ENCODE data around the gene SHC2.

GRCh38 chr19:371501-372168, 89.2 kb downstream of the SHC2 start:
- no peak for TF ChIP-seq POLR2A (IDR thresholded peaks at IDR 0.05)
- no peak for TF ChIP-seq CTCF (IDR thresholded peaks at IDR 0.05)

All from body of pancreas (tissue), 4 donors.